ENCODE results near the gene MBD2. TPM values are rescaled to one million over a fixed set of nuclear protein-coding genes. Genes with fewer than 3 reads are reported as not detected.

Gene MBD2
- total RNA-seq, 1 experiment from 2014 or later = 79.1 TPM

GRCh38 chr18:54119524-54120019 is 104.9 kb downstream of the MBD2 start:
- Histone ChIP-seq H4K20me1 (ENCODE audit: insufficient read depth) (no peaks in the 10 kb centered on the region), H3K4me2 (ENCODE audit: low read length) (peak overlapping the region; percentile 72), H3K4me1 (ENCODE audit: control insufficient read depth in 1 of 2, insufficient read depth in 2 of 2, low read length in 2 of 2) (peaks cover 0 to 6% of the 10 kb centered on the region in 2 experiments; a peak in 1 of 4 replicates), H2AFZ (ENCODE audit: low read depth, low read length, poor library complexity, severe bottlenecking) (peak overlapping the region; percentile 97), H3K9ac (ENCODE audit: low read length) (no peak overlapping the region), H3K9me2 (ENCODE audit: insufficient read depth) (no peaks in the 10 kb centered on the region), H3K36me3 (ENCODE audit: control insufficient read depth in 1 of 2, insufficient read depth in 2 of 2, low read length in 2 of 2) (no peaks in the 10 kb centered on the region), H3K9me3 (ENCODE audit: control insufficient read depth in 1 of 2, insufficient read depth in 1 of 2, low read depth in 1 of 2, low read length in 2 of 2) (no peaks in the 10 kb centered on the region), H3K79me2 (ENCODE audit: insufficient read depth, low read length) (no peaks in the 10 kb centered on the region), H3K4me3 (replicated peaks in 1 of 2; ENCODE audit: low read depth in 1 of 2, low read length in 2 of 2) (peak overlapping the region; percentile 13 to 40; a peak in 3 of 4 replicates), H3K27ac (ENCODE audit: low read depth, low read length) (no peak overlapping the region), H3K27me3 (ENCODE audit: insufficient read depth, low read length) (no peaks in the 10 kb centered on the region)
- ATAC-seq (peak; percentile 93), DNase-seq (ENCODE audit: low read depth, low spot score) (peak; percentile 55)
- RAD21 ChIA-PET (ENCODE audit: low non-redundant PET in 1 of 2, low total read pairs in 2 of 2, uncharacterized antibody in 2 of 2, unreplicated experiment in 2 of 2) = interaction anchor here (0.5 to 0.8 kb wide), 2 partner anchors 368 to 553 kb away, joined by 3 read pairs; no protein-coding TSS in a partner anchor
- intact Hi-C loops (cut with micrococcal nuclease) = loop anchor here (1.0 kb wide), 3 partner anchors 210 to 551 kb away; no protein-coding TSS in a partner anchor
- BruUV-seq (replicated peaks) = no TSS peak
- TF ChIP-seq CTCF (IDR thresholded peaks at IDR 0.05 in 2 of 3, conservative IDR thresholded peaks at IDR 0.05 in 1 of 3; ENCODE audit: borderline replicate concordance in 1 of 3, insufficient read depth in 1 of 3, low read depth in 2 of 3, low read length in 2 of 3) (peak; percentile 53 to 88 (median 76); a peak in 5 of 6 replicates), JUND (IDR thresholded peaks at IDR 0.05) (no peak), ZNF274 (IDR thresholded peaks at IDR 0.05; ENCODE audit: low read depth, low read length) (no peak), SIN3A (IDR thresholded peaks at IDR 0.05; ENCODE audit: low read depth) (no peak), RAD21 (IDR thresholded peaks at IDR 0.05; ENCODE audit: low read depth) (peak; percentile 75)
- CTCF ChIA-PET = interaction anchor here (0.6 to 2.4 kb wide), 8 partner anchors 9 to 741 kb away, joined by 3 to 24 read pairs (median 3); no protein-coding TSS in a partner anchor
- POLR2A ChIA-PET = interaction anchor here (0.8 kb wide), 1 partner anchor 14 kb away, joined by 3 read pairs; no protein-coding TSS in a partner anchor

Data from HCT116 (cell line).